Measurements from ENCODE around the gene NKAIN1. TPM values are rescaled to one million over a fixed set of nuclear protein-coding genes. Genes with fewer than 3 reads are reported as not detected.

The NKAIN1 gene
- polyA plus RNA-seq, 1 donor from 2014 or later = 33.4 TPM

DNA sequence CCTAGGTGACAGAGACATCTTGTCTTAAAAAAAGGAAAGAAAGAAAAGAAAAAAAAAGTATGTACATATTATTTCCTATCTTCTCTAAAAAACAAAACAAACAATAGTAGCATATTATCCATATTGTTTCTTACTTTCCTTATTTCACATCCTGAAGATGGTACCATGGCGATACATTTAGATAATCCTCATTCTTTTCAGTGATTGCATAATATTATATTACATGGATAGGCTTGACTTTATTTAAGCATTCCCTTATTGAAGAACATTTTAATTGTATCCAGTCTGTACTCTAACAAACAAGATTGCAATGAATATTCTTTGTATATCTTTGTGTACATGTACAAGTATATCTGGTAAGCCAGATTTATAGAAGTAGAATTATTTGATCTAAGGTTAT, 91.3 kb downstream of the NKAIN1 start:
- H3K4me3 ChIP-seq (ENCODE audit: low read length) = no peak overlapping the region

DNA sequence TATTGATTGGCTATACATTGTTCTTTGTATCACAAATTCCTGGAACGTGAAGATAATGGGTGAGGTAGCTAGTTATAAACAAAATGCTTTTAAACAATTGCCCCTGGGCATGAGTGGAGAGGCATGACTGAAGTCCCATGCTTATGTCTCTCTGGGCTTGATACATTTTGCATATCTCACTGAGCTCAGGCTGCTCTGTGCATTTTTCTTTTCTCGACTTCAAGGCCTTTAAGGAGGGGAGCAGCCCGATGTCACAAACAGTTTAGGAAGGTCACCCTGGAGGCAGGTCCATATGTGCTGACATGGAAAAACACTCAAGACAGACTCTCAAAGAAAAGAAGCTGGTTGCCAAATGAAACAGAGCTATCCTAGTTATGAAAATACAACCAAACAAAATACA, 94.0 kb downstream of the NKAIN1 start:
- Histone ChIP-seq H3K9ac (ENCODE audit: low read length) (no peak overlapping the region), H3K9me2 (ENCODE audit: insufficient read depth, low read length) (no peaks in the 10 kb centered on the region), H3K9me3 (ENCODE audit: low read length) (no peaks in the 10 kb centered on the region), H3K27ac (ENCODE audit: low read length) (no peak overlapping the region), H3K79me2 (replicated peaks; ENCODE audit: insufficient read depth, low read length) (no peaks in the 10 kb centered on the region), H3K27me3 (ENCODE audit: insufficient read depth, low read depth, low read length) (no peaks in the 10 kb centered on the region), H3K4me2 (ENCODE audit: low read length) (no peak overlapping the region), H4K20me1 (ENCODE audit: insufficient read depth) (no peaks in the 10 kb centered on the region), H3K36me3 (ENCODE audit: insufficient read depth, low read length) (no peaks in the 10 kb centered on the region), H3K4me3 (ENCODE audit: low read length) (no peak overlapping the region), H3F3A (ENCODE audit: insufficient read depth, low read length, poor library complexity, severe bottlenecking) (no peaks in the 10 kb centered on the region), H2AFZ (ENCODE audit: low read depth, low read length) (no peak overlapping the region)
- no peak for TF ChIP-seq RAD21 (conservative IDR thresholded peaks at IDR 0.05)
- no peak for TF ChIP-seq MXI1 (conservative IDR thresholded peaks at IDR 0.05; ENCODE audit: poor library complexity, severe bottlenecking)
- TF ChIP-seq, protein P1, sequence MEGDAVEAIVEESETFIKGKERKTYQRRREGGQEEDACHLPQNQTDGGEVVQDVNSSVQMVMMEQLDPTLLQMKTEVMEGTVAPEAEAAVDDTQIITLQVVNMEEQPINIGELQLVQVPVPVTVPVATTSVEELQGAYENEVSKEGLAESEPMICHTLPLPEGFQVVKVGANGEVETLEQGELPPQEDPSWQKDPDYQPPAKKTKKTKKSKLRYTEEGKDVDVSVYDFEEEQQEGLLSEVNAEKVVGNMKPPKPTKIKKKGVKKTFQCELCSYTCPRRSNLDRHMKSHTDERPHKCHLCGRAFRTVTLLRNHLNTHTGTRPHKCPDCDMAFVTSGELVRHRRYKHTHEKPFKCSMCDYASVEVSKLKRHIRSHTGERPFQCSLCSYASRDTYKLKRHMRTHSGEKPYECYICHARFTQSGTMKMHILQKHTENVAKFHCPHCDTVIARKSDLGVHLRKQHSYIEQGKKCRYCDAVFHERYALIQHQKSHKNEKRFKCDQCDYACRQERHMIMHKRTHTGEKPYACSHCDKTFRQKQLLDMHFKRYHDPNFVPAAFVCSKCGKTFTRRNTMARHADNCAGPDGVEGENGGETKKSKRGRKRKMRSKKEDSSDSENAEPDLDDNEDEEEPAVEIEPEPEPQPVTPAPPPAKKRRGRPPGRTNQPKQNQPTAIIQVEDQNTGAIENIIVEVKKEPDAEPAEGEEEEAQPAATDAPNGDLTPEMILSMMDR (IDR thresholded peaks at IDR 0.05; ENCODE audit: poor library complexity, severe bottlenecking) = no peak
- TF ChIP-seq EP300 (conservative IDR thresholded peaks at IDR 0.05; ENCODE audit: poor library complexity, severe bottlenecking) = no peak

More for the DNA sequence above, 91.3 kb downstream of the NKAIN1 start:
- Histone ChIP-seq H3K36me3 (ENCODE audit: insufficient read depth, low read length) (no peaks in the 10 kb centered on the region), H3K9me2 (ENCODE audit: insufficient read depth, low read length) (no peaks in the 10 kb centered on the region), H4K20me1 (ENCODE audit: insufficient read depth) (no peaks in the 10 kb centered on the region), H3K9me3 (ENCODE audit: low read length) (no peaks in the 10 kb centered on the region), H3K27me3 (ENCODE audit: insufficient read depth, low read depth, low read length) (no peaks in the 10 kb centered on the region), H3K9ac (ENCODE audit: low read length) (no peak overlapping the region), H3K79me2 (replicated peaks; ENCODE audit: insufficient read depth, low read length) (no peaks in the 10 kb centered on the region), H3K27ac (ENCODE audit: low read length) (no peak overlapping the region), H3F3A (ENCODE audit: insufficient read depth, low read length, poor library complexity, severe bottlenecking) (no peaks in the 10 kb centered on the region), H2AFZ (ENCODE audit: low read depth, low read length) (no peak overlapping the region), H3K4me2 (ENCODE audit: low read length) (no peak overlapping the region)
- TF ChIP-seq TAF1 (IDR thresholded peaks at IDR 0.05; ENCODE audit: low read depth) = no peak
- no peak for TF ChIP-seq SMC3 (conservative IDR thresholded peaks at IDR 0.05; ENCODE audit: poor library complexity)
- no peak for TF ChIP-seq POLR2AphosphoS5 (IDR thresholded peaks at IDR 0.05)
- TF ChIP-seq RAD21 (conservative IDR thresholded peaks at IDR 0.05) = no peak

- Histone ChIP-seq H2AFZ (ENCODE audit: low read depth, low read length) (no peak overlapping the region), H3K79me2 (replicated peaks; ENCODE audit: insufficient read depth, low read length) (no peaks in the 10 kb centered on the region), H3K27ac (ENCODE audit: low read length) (no peak overlapping the region), H4K20me1 (ENCODE audit: insufficient read depth) (no peaks in the 10 kb centered on the region), H3F3A (ENCODE audit: insufficient read depth, low read length, poor library complexity, severe bottlenecking) (no peaks in the 10 kb centered on the region), H3K4me3 (ENCODE audit: low read length) (no peak overlapping the region), H3K27me3 (ENCODE audit: insufficient read depth, low read depth, low read length) (no peaks in the 10 kb centered on the region), H3K9ac (ENCODE audit: low read length) (no peak overlapping the region), H3K36me3 (ENCODE audit: insufficient read depth, low read length) (no peaks in the 10 kb centered on the region), H3K4me2 (ENCODE audit: low read length) (no peak overlapping the region), H3K9me3 (ENCODE audit: low read length) (no peaks in the 10 kb centered on the region), H3K9me2 (ENCODE audit: insufficient read depth, low read length) (no peaks in the 10 kb centered on the region)
- no peak for TF ChIP-seq SMC3 (conservative IDR thresholded peaks at IDR 0.05; ENCODE audit: poor library complexity)
- TF ChIP-seq TAF1 (IDR thresholded peaks at IDR 0.05; ENCODE audit: low read depth) = no peak
- TF ChIP-seq RAD21 (conservative IDR thresholded peaks at IDR 0.05) = no peak
- no peak for TF ChIP-seq MXI1 (conservative IDR thresholded peaks at IDR 0.05; ENCODE audit: poor library complexity, severe bottlenecking)
- TF ChIP-seq, protein P1 (IDR thresholded peaks at IDR 0.05; ENCODE audit: poor library complexity, severe bottlenecking) = no peak
- TF ChIP-seq REST (IDR thresholded peaks at IDR 0.05; ENCODE audit: borderline replicate concordance) = no peak
- no peak for TF ChIP-seq EZH2 (IDR thresholded peaks at IDR 0.05; ENCODE audit: borderline replicate concordance, insufficient read depth, low read length, poor library complexity, severe bottlenecking)
- no peak for TF ChIP-seq EP300 (conservative IDR thresholded peaks at IDR 0.05; ENCODE audit: poor library complexity, severe bottlenecking)
- no peak for TF ChIP-seq POLR2AphosphoS5 (IDR thresholded peaks at IDR 0.05)
Measured at GRCh38 chr1:31144442-31144841, 95.2 kb downstream of the NKAIN1 start.

All from neural cell (in vitro differentiated cells).